H1 (cell line): ENCODE results near the gene CBFA2T2.

ENCODE experiments used
- ASH2L ChIP-seq: fragments of 200-600, 300-600 bp; sonication (generic); IDR thresholded peaks from one replicate; pipeline ENCODE4 v1.7.1; 2017; ENCODE audit warnings: low read length
- CTCF ChIP-seq, 3 experiments: IDR thresholded peaks; 1 replicate in 2 of 3; 2 replicates in 1 of 3; pipeline versions ENCODE4 v1.5.1 to v1.6.1; 2011; ENCODE audit warnings: low read length in 3 of 3, mild to moderate bottlenecking in 3 of 3, inconsistent platforms in 2 of 3, low read depth in 1 of 3, moderate library complexity in 1 of 3; ENCODE audit not compliant: insufficient read depth in 1 of 3; ENCODE audit errors: control extremely low read depth in 1 of 3
- EP300 ChIP-seq, 2 experiments: IDR thresholded peaks; 1 replicate in 1 of 2; 2 replicates in 1 of 2; pipeline ENCODE4 v1.6.1; 2011 to 2012; ENCODE audit warnings: low read depth in 2 of 2, low read length in 2 of 2, mild to moderate bottlenecking in 2 of 2, borderline replicate concordance in 1 of 2, inconsistent platforms in 1 of 2, moderate library complexity in 1 of 2
- EZH2 ChIP-seq: fragments of 200-600 bp; sonication (generic); IDR thresholded peaks from 2 replicates; pipeline ENCODE4 v1.7.1; 2012; ENCODE audit warnings: low read depth, mild to moderate bottlenecking, moderate library complexity, low read length, inconsistent platforms; ENCODE audit not compliant: severe bottlenecking
- HDAC6 ChIP-seq: IDR thresholded peaks from one replicate; pipeline ENCODE4 v1.7.1; 2012; ENCODE audit warnings: low read depth, mild to moderate bottlenecking, inconsistent platforms, low read length, moderate library complexity
- NANOG ChIP-seq: IDR thresholded peaks from 2 replicates; pipeline ENCODE4 v1.6.1; 2011; ENCODE audit warnings: low read length, low read depth, mild to moderate bottlenecking, inconsistent platforms; ENCODE audit not compliant: insufficient read depth, poor library complexity, severe bottlenecking
- RNF2 ChIP-seq: fragments of 200-900, 300-1000 bp; sonication (generic); IDR thresholded peaks from 2 replicates; pipeline ENCODE4 v1.7.1; 2016; ENCODE audit warnings: borderline replicate concordance, low read depth, mild to moderate bottlenecking, antibody characterized with exemption, low read length; ENCODE audit not compliant: poor library complexity, severe bottlenecking; ENCODE audit errors: missing control alignments
- SIN3A ChIP-seq, 2 experiments: IDR thresholded peaks in 1 of 2; conservative IDR thresholded peaks in 1 of 2; 2 replicates each; pipeline ENCODE4 v1.6.1; 2011 to 2012; ENCODE audit warnings: low read length in 2 of 2, improper control_type of control experiment in 1 of 2, low read depth in 1 of 2, mild to moderate bottlenecking in 1 of 2
- SUZ12 ChIP-seq: fragments of 200-600 bp; sonication (generic); IDR thresholded peaks from 2 replicates; pipeline ENCODE4 v1.6.1; 2012; ENCODE audit warnings: mild to moderate bottlenecking, inconsistent platforms, low read length, moderate library complexity, mixed read lengths
- TAF1 ChIP-seq: IDR thresholded peaks from 2 replicates; pipeline ENCODE4 v1.6.1; 2011; ENCODE audit warnings: mild to moderate bottlenecking, low read depth, low read length

GRCh38 chr20:33660035-33660684, 170.3 kb downstream of the CBFA2T2 start:
- no peak for TF ChIP-seq HDAC6
- TF ChIP-seq CTCF (IDR thresholded peaks at IDR 0.05; ENCODE audit: control extremely low read depth in 1 of 3, insufficient read depth in 1 of 3, low read depth in 1 of 3, low read length in 3 of 3): no peak
- no peak for TF ChIP-seq SIN3A (conservative IDR thresholded peaks at IDR 0.05 in 1 of 2, IDR thresholded peaks at IDR 0.05 in 1 of 2; ENCODE audit: low read depth in 1 of 2, low read length in 2 of 2)
- TF ChIP-seq EZH2: no peak
- TF ChIP-seq RNF2: no peak
- no peak for TF ChIP-seq TAF1
- no peak for TF ChIP-seq EP300 (IDR thresholded peaks at IDR 0.05; ENCODE audit: borderline replicate concordance in 1 of 2, low read depth in 2 of 2, low read length in 2 of 2)
- no peak for TF ChIP-seq SUZ12
- no peak for TF ChIP-seq ASH2L
- TF ChIP-seq NANOG: no peak
